Omental fat pad (tissue), 4 donors: ENCODE measurements around the gene CEP89. TPM values are rescaled to one million over a fixed set of nuclear protein-coding genes. Genes with fewer than 3 reads are reported as not detected.

ENCODE experiments used
- ATAC-seq: fragments of 150-250 bp; one replicate; pipeline ENCODE4 v1.9.1; 2016; ENCODE audit warnings: mild to moderate bottlenecking, moderate library complexity; ENCODE audit not compliant: low FRiP score
- DNase-seq: peaks from one replicate; pipeline ENCODE4 v3.0.0-alpha.2; 2019; ENCODE audit warnings: low spot score
- total RNA-seq, 4 donors: library from RNA; depleted of rRNA; stranded (reverse); fragments of >200 nt; gene quantifications; one replicate each; pipeline ENCODE4 v1.1.0, GENCODE V29; 2016
- TF ChIP-seq, protein P1 (sequence below), 3 donors: fragments of 450-650 bp; IDR thresholded peaks; one replicate each; pipeline ENCODE4 v1.5.1; 2016 to 2017; ENCODE audit warnings: antibody characterized with exemption in 3 of 3, mild to moderate bottlenecking in 3 of 3, moderate library complexity in 2 of 3

Gene CEP89
- total RNA-seq, 4 donors from 2014 or later = 8.2 to 11.9 (median 10.5) TPM

DNA sequence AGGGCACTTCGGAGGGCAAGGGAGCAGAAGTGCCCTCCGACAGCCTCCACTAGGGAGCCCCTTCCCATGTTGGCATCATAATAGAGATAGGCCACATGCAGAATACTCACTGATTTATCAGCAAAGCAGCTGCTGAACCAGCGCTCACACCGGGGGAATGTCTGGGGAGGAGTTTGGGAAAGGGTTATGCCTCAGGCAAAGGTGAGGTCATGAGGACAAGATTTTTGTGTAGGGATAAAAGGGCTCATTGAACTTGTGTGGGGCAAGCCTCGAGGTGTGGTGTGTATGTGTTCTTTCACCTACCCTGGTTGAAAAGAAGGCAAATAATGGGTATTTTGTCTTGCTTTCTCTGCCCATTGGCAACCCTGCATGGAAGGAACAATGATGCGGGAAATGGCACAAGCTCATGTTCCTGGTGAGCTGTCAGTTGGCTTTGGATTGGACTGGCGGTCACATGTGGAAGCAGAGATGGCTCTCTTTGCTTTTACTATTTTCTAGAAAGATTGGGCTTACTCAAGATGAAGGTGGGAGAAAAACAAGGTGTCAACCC is 63.0 kb downstream of the CEP89 start:
- TF ChIP-seq, protein P1, sequence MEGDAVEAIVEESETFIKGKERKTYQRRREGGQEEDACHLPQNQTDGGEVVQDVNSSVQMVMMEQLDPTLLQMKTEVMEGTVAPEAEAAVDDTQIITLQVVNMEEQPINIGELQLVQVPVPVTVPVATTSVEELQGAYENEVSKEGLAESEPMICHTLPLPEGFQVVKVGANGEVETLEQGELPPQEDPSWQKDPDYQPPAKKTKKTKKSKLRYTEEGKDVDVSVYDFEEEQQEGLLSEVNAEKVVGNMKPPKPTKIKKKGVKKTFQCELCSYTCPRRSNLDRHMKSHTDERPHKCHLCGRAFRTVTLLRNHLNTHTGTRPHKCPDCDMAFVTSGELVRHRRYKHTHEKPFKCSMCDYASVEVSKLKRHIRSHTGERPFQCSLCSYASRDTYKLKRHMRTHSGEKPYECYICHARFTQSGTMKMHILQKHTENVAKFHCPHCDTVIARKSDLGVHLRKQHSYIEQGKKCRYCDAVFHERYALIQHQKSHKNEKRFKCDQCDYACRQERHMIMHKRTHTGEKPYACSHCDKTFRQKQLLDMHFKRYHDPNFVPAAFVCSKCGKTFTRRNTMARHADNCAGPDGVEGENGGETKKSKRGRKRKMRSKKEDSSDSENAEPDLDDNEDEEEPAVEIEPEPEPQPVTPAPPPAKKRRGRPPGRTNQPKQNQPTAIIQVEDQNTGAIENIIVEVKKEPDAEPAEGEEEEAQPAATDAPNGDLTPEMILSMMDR (IDR thresholded peaks at IDR 0.05) = no peak
- ATAC-seq = no peak
- no peak for DNase-seq

DNA sequence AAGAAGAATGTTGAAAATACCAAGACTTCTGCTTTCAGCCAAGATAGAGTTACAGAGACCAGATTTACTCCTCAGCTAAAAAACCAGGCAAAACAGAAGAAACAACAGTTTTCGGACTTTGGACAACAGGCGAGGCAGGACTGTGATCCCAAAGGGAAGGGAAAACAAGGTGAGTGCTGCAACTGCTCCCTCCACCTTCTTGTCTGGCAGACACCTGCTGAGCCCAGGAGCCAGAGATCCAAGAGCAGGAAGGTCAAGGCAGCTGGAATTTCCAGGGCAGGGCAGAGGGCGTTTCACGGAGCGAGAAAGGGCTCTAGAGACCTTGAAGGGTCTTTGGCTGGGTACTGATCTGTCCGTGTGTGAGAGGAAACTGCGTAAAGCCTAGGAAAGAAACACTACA is 69.3 kb downstream of the CEP89 start:
- no peak for DNase-seq
- ATAC-seq = no peak
- TF ChIP-seq, protein P1 (IDR thresholded peaks at IDR 0.05) = no peak

DNA sequence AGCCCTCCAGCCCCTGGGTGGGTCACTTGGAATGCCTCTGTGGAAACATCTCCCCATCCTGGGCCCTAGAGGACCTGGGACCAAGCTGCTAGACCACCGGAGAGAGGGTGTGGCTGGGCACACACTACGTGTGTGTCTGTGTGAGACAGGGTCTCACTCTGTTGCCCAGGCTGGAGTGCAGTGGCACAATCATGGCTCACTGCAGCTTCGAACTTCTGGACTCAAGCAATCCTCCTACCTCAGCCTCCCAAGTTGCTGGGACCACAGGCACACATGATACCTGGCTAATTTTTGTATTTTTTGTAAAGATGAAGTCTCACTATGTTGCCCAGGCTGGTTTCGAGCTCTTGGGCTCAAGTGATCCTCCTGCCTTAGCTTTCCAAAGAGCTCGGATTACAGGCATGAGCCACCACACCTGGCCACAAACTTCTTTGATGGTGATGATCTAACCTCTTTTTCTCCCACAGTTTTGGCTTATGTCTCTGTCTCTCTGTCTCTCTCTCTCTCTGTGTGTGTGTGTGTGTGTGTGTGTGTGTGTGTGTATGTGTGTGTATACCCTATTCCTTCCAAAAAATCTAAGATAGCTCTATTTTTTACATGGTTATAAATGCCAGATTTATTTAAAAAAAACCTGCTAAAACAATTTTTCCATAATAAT is 70.1 kb downstream of the CEP89 start:
- DNase-seq (no peak), ATAC-seq (no peak)
- TF ChIP-seq, protein P1 (IDR thresholded peaks at IDR 0.05) = no peak

DNA sequence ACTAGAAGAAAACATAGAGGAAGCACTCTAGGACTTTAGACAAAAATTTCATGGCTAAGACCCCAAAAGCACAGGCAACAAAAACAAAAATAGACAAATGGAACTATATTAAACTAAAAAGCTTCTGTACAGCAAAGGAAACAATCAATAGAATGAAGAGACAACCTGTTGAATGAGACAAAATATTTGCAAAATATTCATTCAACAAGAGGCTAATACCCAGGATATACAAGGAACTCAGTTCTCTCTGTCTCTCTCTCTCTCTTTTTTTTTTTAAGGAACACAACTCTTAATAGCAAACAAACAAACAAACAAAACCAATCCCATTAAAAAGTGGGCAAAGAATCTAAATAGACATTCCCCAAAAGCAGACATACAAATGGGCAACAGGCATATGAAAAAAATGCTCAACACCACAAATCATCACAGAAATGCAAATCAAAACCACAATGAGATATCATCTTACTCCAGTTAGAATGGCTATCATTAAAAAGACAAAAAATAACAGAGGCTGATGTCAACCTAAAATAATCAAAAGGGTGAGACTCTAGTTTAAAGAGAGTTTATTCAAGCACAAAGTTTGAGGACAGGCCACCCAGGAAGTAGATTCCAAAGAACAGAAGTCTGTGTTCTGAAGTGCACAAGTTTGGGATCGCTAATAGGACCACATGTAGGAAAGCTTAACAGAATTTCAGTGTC is 75.1 kb downstream of the CEP89 start:
- no peak for DNase-seq
- TF ChIP-seq, protein P1 (IDR thresholded peaks at IDR 0.05) = no peak
- ATAC-seq = no peak

DNA sequence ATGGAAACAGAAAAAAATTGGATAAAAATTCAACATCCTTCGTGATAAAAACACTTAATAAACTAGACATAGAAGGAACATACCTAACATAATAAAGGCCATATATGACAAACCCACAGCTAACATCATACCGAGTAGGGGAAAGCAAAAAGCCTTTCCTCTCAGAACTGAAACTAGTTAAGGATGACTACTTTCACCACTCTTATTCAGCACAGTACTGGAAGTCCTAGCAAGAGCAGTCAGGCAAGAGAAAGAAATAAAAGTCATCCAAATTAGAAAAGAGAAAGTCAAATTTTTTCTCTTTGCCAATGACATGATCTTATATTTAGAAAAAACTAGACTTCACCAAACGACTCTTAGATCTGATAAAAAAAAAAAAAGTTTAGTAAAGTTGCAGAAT is 76.4 kb downstream of the CEP89 start:
- TF ChIP-seq, protein P1 (IDR thresholded peaks at IDR 0.05) = no peak
- ATAC-seq = no peak
- DNase-seq = no peak

DNA sequence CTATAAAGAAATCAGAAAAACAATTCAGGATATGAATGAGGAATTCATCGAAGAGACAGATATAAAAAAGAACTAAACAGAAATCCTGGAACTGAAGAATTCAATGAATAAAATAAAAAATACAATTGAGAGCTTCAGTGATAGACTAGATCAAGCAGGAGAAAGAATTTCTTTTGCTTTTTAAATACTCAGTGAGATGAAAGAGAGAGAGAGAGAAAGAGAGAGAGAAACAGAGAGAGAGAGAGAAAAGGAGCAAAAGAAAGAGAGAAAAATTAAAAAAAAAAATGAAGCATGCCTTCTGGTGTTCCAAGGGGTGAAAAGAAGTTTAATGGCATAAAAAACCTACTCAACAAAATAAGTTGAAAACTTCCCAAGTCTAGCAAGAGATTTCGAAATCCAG is 80.1 kb downstream of the CEP89 start:
- TF ChIP-seq, protein P1 (IDR thresholded peaks at IDR 0.05) = no peak
- ATAC-seq (no peak), DNase-seq (no peak)
